HL-60 (cell line): ENCODE results near the gene NOTUM.

Experiments used
- DNase-seq, 2 experiments: peaks; one replicate each; pipeline ENCODE4 v3.0.0-alpha.2; 2010 to 2020; ENCODE audit warnings: low read depth in 1 of 2, low spot score in 1 of 2
- H3K27ac ChIP-seq: fragments of 250-450 bp; sonication (Bioruptor Pico); replicated peaks from 2 replicates; pipeline ENCODE4 v1.5.1; 2020; ENCODE audit warnings: mild to moderate bottlenecking, moderate library complexity
- H3K27me3 ChIP-seq: fragments of 250-450 bp; sonication (Bioruptor Pico); 2 replicates; pipeline ENCODE4 v1.5.1; 2021; ENCODE audit warnings: mild to moderate bottlenecking, moderate library complexity; ENCODE audit not compliant: insufficient read depth, poor library complexity, severe bottlenecking
- H3K4me3 ChIP-seq: replicated peaks from 2 replicates; pipeline ENCODE4 v1.5.1; 2011; ENCODE audit warnings: mild to moderate bottlenecking, control low read depth, low read length; ENCODE audit not compliant: insufficient read depth
- GABPA ChIP-seq: IDR thresholded peaks from 2 replicates; pipeline ENCODE4 v1.6.1; 2012; ENCODE audit warnings: low read depth
- POLR2AphosphoS5 ChIP-seq: IDR thresholded peaks from 2 replicates; pipeline ENCODE4 v1.6.1; 2012; ENCODE audit warnings: low read depth
- SPI1 ChIP-seq: IDR thresholded peaks from 2 replicates; pipeline ENCODE4 v1.6.1; 2012; ENCODE audit warnings: low read depth, mild to moderate bottlenecking, borderline replicate concordance
- TF ChIP-seq, protein P1 (sequence below): IDR thresholded peaks from 2 replicates; pipeline ENCODE4 v1.6.1; 2012; ENCODE audit warnings: low read depth; ENCODE audit not compliant: insufficient replicate concordance
- TF ChIP-seq, protein P2 (sequence below): IDR thresholded peaks from one replicate; pipeline ENCODE4 v1.5.1; 2011; ENCODE audit warnings: low read length, control low read depth, inconsistent platforms; ENCODE audit not compliant: insufficient read depth

The NOTUM gene

GRCh38 chr17:81995463-81996231 lies 34.7 kb upstream of the NOTUM start:
- no peak overlapping the region for H3K27ac ChIP-seq
- no peaks in the 10 kb centered on the region for H3K27me3 ChIP-seq
- no peak overlapping the region for H3K4me3 ChIP-seq
- TF ChIP-seq POLR2AphosphoS5 = no peak
- TF ChIP-seq GABPA = no peak
- TF ChIP-seq, protein P1, sequence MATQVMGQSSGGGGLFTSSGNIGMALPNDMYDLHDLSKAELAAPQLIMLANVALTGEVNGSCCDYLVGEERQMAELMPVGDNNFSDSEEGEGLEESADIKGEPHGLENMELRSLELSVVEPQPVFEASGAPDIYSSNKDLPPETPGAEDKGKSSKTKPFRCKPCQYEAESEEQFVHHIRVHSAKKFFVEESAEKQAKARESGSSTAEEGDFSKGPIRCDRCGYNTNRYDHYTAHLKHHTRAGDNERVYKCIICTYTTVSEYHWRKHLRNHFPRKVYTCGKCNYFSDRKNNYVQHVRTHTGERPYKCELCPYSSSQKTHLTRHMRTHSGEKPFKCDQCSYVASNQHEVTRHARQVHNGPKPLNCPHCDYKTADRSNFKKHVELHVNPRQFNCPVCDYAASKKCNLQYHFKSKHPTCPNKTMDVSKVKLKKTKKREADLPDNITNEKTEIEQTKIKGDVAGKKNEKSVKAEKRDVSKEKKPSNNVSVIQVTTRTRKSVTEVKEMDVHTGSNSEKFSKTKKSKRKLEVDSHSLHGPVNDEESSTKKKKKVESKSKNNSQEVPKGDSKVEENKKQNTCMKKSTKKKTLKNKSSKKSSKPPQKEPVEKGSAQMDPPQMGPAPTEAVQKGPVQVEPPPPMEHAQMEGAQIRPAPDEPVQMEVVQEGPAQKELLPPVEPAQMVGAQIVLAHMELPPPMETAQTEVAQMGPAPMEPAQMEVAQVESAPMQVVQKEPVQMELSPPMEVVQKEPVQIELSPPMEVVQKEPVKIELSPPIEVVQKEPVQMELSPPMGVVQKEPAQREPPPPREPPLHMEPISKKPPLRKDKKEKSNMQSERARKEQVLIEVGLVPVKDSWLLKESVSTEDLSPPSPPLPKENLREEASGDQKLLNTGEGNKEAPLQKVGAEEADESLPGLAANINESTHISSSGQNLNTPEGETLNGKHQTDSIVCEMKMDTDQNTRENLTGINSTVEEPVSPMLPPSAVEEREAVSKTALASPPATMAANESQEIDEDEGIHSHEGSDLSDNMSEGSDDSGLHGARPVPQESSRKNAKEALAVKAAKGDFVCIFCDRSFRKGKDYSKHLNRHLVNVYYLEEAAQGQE = no peak
- TF ChIP-seq SPI1 = no peak
- TF ChIP-seq, protein P2, sequence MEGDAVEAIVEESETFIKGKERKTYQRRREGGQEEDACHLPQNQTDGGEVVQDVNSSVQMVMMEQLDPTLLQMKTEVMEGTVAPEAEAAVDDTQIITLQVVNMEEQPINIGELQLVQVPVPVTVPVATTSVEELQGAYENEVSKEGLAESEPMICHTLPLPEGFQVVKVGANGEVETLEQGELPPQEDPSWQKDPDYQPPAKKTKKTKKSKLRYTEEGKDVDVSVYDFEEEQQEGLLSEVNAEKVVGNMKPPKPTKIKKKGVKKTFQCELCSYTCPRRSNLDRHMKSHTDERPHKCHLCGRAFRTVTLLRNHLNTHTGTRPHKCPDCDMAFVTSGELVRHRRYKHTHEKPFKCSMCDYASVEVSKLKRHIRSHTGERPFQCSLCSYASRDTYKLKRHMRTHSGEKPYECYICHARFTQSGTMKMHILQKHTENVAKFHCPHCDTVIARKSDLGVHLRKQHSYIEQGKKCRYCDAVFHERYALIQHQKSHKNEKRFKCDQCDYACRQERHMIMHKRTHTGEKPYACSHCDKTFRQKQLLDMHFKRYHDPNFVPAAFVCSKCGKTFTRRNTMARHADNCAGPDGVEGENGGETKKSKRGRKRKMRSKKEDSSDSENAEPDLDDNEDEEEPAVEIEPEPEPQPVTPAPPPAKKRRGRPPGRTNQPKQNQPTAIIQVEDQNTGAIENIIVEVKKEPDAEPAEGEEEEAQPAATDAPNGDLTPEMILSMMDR = no peak
- no peak for DNase-seq

DNA sequence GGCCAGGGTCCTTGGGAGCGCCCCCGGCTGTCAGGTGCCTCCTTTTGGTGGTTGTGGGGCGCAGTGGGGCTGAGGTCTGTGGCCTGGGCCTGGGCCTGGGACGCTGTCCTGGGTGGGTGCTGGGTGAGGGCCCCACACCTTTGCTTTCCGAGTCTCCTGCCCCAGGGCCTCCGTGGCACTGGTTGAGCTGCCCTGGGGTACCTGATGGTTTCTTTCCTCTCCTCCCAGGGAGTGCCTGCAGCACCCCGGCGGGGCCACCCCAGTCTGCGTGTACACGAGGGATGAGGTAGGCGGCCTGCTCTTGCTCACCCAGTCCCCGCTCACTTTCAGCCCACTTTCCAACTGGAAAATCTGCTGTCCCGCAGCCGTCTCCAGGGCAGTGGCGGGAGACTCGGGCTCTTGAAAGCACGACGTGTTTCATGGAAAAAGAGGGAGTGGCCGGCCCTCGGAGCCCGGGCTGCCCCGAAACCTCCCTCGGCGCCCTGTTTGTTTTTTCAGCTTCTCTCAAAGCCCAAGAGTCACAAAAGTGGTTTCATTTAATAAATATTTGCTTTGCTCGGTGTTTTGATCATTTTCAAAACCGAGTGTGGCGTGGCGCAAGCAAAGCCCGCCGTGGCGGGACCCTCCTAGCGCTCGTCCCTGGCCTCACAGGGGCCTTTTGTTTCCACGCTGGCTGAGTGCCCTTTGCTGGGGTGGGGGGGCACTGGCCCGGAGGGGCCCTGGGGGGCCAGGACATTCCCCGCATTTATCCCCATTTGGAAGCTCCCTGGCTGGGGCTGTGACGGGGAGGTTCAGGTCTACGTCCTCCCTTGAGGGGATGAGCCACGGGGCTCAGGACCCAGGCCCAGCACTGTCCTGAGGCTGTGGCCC lies 33.8 kb upstream of the NOTUM start:
- Histone ChIP-seq H3K27ac (no peak overlapping the region), H3K4me3 (no peak overlapping the region), H3K27me3 (no peaks in the 10 kb centered on the region)
- DNase-seq = no peak
- TF ChIP-seq, protein P1 = no peak
- TF ChIP-seq, protein P2 = no peak

- DNase-seq = no peak
- H3K4me3 ChIP-seq = no peak overlapping the region
- no peak overlapping the region for H3K27ac ChIP-seq
- no peak for TF ChIP-seq POLR2AphosphoS5
- TF ChIP-seq, protein P1 = no peak
- H3K27me3 ChIP-seq = no peaks in the 10 kb centered on the region
Measured at GRCh38 chr17:81993729-81994592, 33.0 kb upstream of the NOTUM start.
